ENCODE data around the gene SGCA. TPM values are rescaled to one million over a fixed set of nuclear protein-coding genes. Genes with fewer than 3 reads are reported as not detected.

The SGCA gene
- total and polyA plus RNA-seq, 2 of the 13 experiments (the other 11 are each of a cell fraction or from before 2014, with no cell fraction given): not detected

- TF ChIP-seq ZNF276 (CRISPR knock-in tag; IDR thresholded peaks at IDR 0.05; ENCODE audit: low read depth) (peak; percentile 79; the same call in 1 of the 2 replicates), ZBTB10 (CRISPR knock-in tag; IDR thresholded peaks at IDR 0.05; ENCODE audit: borderline replicate concordance) (peak; percentile 19; the same call in 1 of the 2 replicates), ZNF263 (CRISPR knock-in tag; IDR thresholded peaks at IDR 0.05) (peak; percentile 58; the same call in 1 of the 2 replicates), ZBTB49 (CRISPR knock-in tag; IDR thresholded peaks at IDR 0.05; ENCODE audit: borderline replicate concordance) (no peak), ZNF251 (CRISPR knock-in tag; IDR thresholded peaks at IDR 0.05) (no peak), ZNF564 (CRISPR knock-in tag; IDR thresholded peaks at IDR 0.05) (0 out of 2 replicates have a peak, but pooled peaks have one; percentile 32), ZNF639 (CRISPR knock-in tag; conservative IDR thresholded peaks at IDR 0.05) (peak; percentile 54; the same call in 1 of the 2 replicates), ZNF18 (CRISPR knock-in tag; IDR thresholded peaks at IDR 0.05; ENCODE audit: insufficient replicate concordance) (no peak), KDM2A (CRISPR knock-in tag; IDR thresholded peaks at IDR 0.05; ENCODE audit: borderline replicate concordance, low read depth) (0 out of 2 replicates have a peak, but pooled peaks have one; percentile 67), ZNF766 (CRISPR knock-in tag; IDR thresholded peaks at IDR 0.05; ENCODE audit: borderline replicate concordance) (peak; percentile 50; the same call in 1 of the 2 replicates), MYC (CRISPR knock-in tag; IDR thresholded peaks at IDR 0.05; ENCODE audit: borderline replicate concordance) (peak; percentile 64; the same call in 1 of the 2 replicates), HINFP (CRISPR knock-in tag; IDR thresholded peaks at IDR 0.05; ENCODE audit: low read depth) (0 out of 2 replicates have a peak, but pooled peaks have one; percentile 54), MZF1 (CRISPR knock-in tag; IDR thresholded peaks at IDR 0.05; ENCODE audit: borderline replicate concordance) (no peak), RFXANK (CRISPR knock-in tag; IDR thresholded peaks at IDR 0.05) (no peak), SOX5 (CRISPR knock-in tag; IDR thresholded peaks at IDR 0.05; ENCODE audit: borderline replicate concordance) (no peak; the same call in 1 of the 2 replicates)
These were observed 16.1 kb upstream of the SGCA start (continued) for GRCh38 chr17:50149417-50150353.
